HCT116 (cell line): ENCODE measurements around the gene MS4A8. TPM values are rescaled to one million over a fixed set of nuclear protein-coding genes. Genes with fewer than 3 reads are reported as not detected.

Experiments
- ATAC-seq: fragments of 200-7000 bp; cut with Tn5 transposase; 2 replicates; pipeline ENCODE4 v1.9.1; 2020; ENCODE audit warnings: mild to moderate bottlenecking, moderate library complexity
- BruUV-seq: library from RNA; stranded (reverse); fragments of 400-500 nt; replicated peaks from 2 replicates; lab custom pipeline; 2021; lab: Mats Ljungman, UMichigan
- CTCF ChIA-PET: fragments of 300-600 bp; sonication (Branson Sonifier 250); formaldehyde crosslinking; loops from one replicate; lab custom pipeline; 2021; ENCODE audit warnings: antibody characterized with exemption; lab: Charles Lee
- POLR2A ChIA-PET: fragments of 300-600, 350-600 bp; sonication (Branson Sonifier 250); formaldehyde crosslinking; loops from one replicate; lab custom pipeline; 2021; ENCODE audit warnings: antibody characterized with exemption; lab: Charles Lee
- RAD21 ChIA-PET, 2 experiments: fragments of 300-600 bp; sonication (Branson Sonifier 250); formaldehyde crosslinking; loops; one replicate each; lab custom pipeline; 2023; ENCODE audit warnings: low total read pairs in 2 of 2; ENCODE audit not compliant: uncharacterized antibody in 2 of 2, unreplicated experiment in 2 of 2, low non-redundant PET in 1 of 2; lab: Charles Lee
- DNase-seq: peaks from one replicate; pipeline ENCODE4 v3.0.0-alpha.2; 2010; ENCODE audit warnings: low read depth, low spot score
- H2AFZ ChIP-seq: fragments of 200-600 bp; shearing (Covaris generic), sonication (generic); 2 replicates; pipeline ENCODE4 v1.6.1; 2017; ENCODE audit warnings: low read depth, mixed run types, mixed read lengths, antibody characterized with exemption, low read length; ENCODE audit not compliant: poor library complexity, severe bottlenecking
- H3K27ac ChIP-seq: 2 replicates; pipeline ENCODE4 v1.5.1; 2012; ENCODE audit warnings: low read depth, low read length
- H3K27me3 ChIP-seq: fragments of 200-600 bp; sonication (generic); 2 replicates; pipeline ENCODE4 v1.6.1; 2016; ENCODE audit warnings: mixed run types, low read length, mixed read lengths; ENCODE audit not compliant: insufficient read depth
- H3K36me3 ChIP-seq, 2 experiments: fragments of 200-500 bp in 1 of 2; fragments of 200-600 bp in 1 of 2; sonication (Bioruptor generic) in 1 of 2; sonication (generic) in 1 of 2; 2 replicates each; pipeline versions ENCODE4 v1.5.1 to v1.6.1; 2014 to 2016; ENCODE audit warnings: low read length in 2 of 2, inconsistent platforms in 1 of 2, mixed read lengths in 1 of 2, mixed run types in 1 of 2; ENCODE audit not compliant: insufficient read depth in 2 of 2, control insufficient read depth in 1 of 2
- H3K4me1 ChIP-seq, 2 experiments: fragments of 200-600 bp in 1 of 2; sonication (generic) in 1 of 2; 2 replicates each; pipeline versions ENCODE4 v1.5.1 to v1.6.1; 2012 to 2017; ENCODE audit warnings: low read length in 2 of 2, inconsistent platforms in 1 of 2, mild to moderate bottlenecking in 1 of 2, mixed read lengths in 1 of 2, mixed run types in 1 of 2, moderate library complexity in 1 of 2; ENCODE audit not compliant: insufficient read depth in 2 of 2, control insufficient read depth in 1 of 2
- H3K4me2 ChIP-seq: fragments of 200-600 bp; sonication (generic); 2 replicates; pipeline ENCODE4 v1.6.1; 2017; ENCODE audit warnings: mixed run types, low read length, mixed read lengths
- H3K4me3 ChIP-seq, 2 experiments: fragments of 200-600 bp in 1 of 2; sonication (generic) in 1 of 2; replicated peaks in 1 of 2; 2 replicates each; pipeline ENCODE4 v1.5.1; 2011 to 2016; ENCODE audit warnings: low read length in 2 of 2, control low read depth in 1 of 2, low read depth in 1 of 2, mild to moderate bottlenecking in 1 of 2, mixed read lengths in 1 of 2, mixed run types in 1 of 2
- H3K79me2 ChIP-seq: fragments of 200-600 bp; sonication (generic); 2 replicates; pipeline ENCODE4 v1.6.1; 2017; ENCODE audit warnings: mild to moderate bottlenecking, mixed run types, low read length, moderate library complexity, mixed read lengths; ENCODE audit not compliant: insufficient read depth
- H3K9ac ChIP-seq: fragments of 200-600 bp; sonication (generic); 2 replicates; pipeline ENCODE4 v1.6.1; 2016; ENCODE audit warnings: low read length, mixed read lengths
- H3K9me2 ChIP-seq: fragments of 200-600 bp; sonication (generic), shearing (Covaris generic); 2 replicates; pipeline ENCODE4 v1.6.1; 2017; ENCODE audit warnings: mixed run types, mild to moderate bottlenecking, moderate library complexity; ENCODE audit not compliant: insufficient read depth
- H3K9me3 ChIP-seq, 2 experiments: fragments of 200-500 bp in 1 of 2; fragments of 200-600 bp in 1 of 2; sonication (Bioruptor generic) in 1 of 2; sonication (generic) in 1 of 2; 2 replicates each; pipeline ENCODE4 v1.6.1; 2014 to 2017; ENCODE audit warnings: low read length in 2 of 2, mixed read lengths in 2 of 2, inconsistent platforms in 1 of 2, low read depth in 1 of 2, mild to moderate bottlenecking in 1 of 2, mixed run types in 1 of 2, moderate library complexity in 1 of 2; ENCODE audit not compliant: control insufficient read depth in 1 of 2, insufficient read depth in 1 of 2
- H4K20me1 ChIP-seq: fragments of 200-600 bp; sonication (generic), shearing (Covaris generic); 2 replicates; pipeline ENCODE4 v1.6.1; 2017; ENCODE audit warnings: mixed run types, mild to moderate bottlenecking, moderate library complexity; ENCODE audit not compliant: insufficient read depth
- ATF3 ChIP-seq: IDR thresholded peaks from 2 replicates; pipeline ENCODE4 v1.6.1; 2012
- CBX3 ChIP-seq: IDR thresholded peaks from 2 replicates; pipeline ENCODE4 v1.6.1; 2012; ENCODE audit warnings: low read depth
- CEBPB ChIP-seq: IDR thresholded peaks from 2 replicates; pipeline ENCODE4 v1.6.1; 2012; ENCODE audit warnings: low read depth
- CTCF ChIP-seq, 3 experiments: fragments of 200-600 bp in 1 of 3; sonication (generic) in 1 of 3; IDR thresholded peaks in 2 of 3; conservative IDR thresholded peaks in 1 of 3; 2 replicates each; pipeline ENCODE4 v1.5.1; 2012 to 2017; ENCODE audit warnings: low read depth in 2 of 3, low read length in 2 of 3, antibody characterized with exemption in 1 of 3, borderline replicate concordance in 1 of 3, control low read depth in 1 of 3, mild to moderate bottlenecking in 1 of 3, mixed read lengths in 1 of 3, mixed run types in 1 of 3, moderate library complexity in 1 of 3; ENCODE audit not compliant: insufficient read depth in 1 of 3
- EGR1 ChIP-seq: IDR thresholded peaks from 2 replicates; pipeline ENCODE4 v1.6.1; 2012; ENCODE audit warnings: low read depth
- EZH2 ChIP-seq: fragments of 200-600 bp; sonication (generic); IDR thresholded peaks from 2 replicates; pipeline ENCODE4 v1.6.1; 2017; ENCODE audit warnings: antibody characterized with exemption, mixed run types
- EZH2phosphoT487 ChIP-seq: fragments of 200-600 bp; IDR thresholded peaks from 2 replicates; pipeline ENCODE4 v1.6.1; 2018; ENCODE audit warnings: antibody characterized with exemption, borderline replicate concordance
- MAX ChIP-seq: IDR thresholded peaks from 2 replicates; pipeline ENCODE4 v1.6.1; 2012
- POLR2A ChIP-seq: IDR thresholded peaks from 2 replicates; pipeline ENCODE4 v1.7.0; 2011; ENCODE audit warnings: borderline replicate concordance; ENCODE audit not compliant: insufficient read depth, insufficient read length; ENCODE audit errors: extremely low read depth
- POLR2AphosphoS5 ChIP-seq: IDR thresholded peaks from 2 replicates; pipeline ENCODE4 v1.6.1; 2011; ENCODE audit warnings: mild to moderate bottlenecking, low read depth, low read length, moderate library complexity
- RAD21 ChIP-seq: IDR thresholded peaks from 2 replicates; pipeline ENCODE4 v1.6.1; 2012; ENCODE audit warnings: low read depth, mild to moderate bottlenecking
- REST ChIP-seq: IDR thresholded peaks from 2 replicates; pipeline ENCODE4 v1.6.1; 2012; ENCODE audit warnings: low read depth
- SIN3A ChIP-seq: IDR thresholded peaks from 2 replicates; pipeline ENCODE4 v1.6.1; 2012; ENCODE audit warnings: low read depth
- SP1 ChIP-seq: IDR thresholded peaks from 2 replicates; pipeline ENCODE4 v1.6.1; 2012; ENCODE audit warnings: low read depth
- SRF ChIP-seq: IDR thresholded peaks from 2 replicates; pipeline ENCODE4 v1.6.1; 2012; ENCODE audit warnings: low read depth
- TCF7L2 ChIP-seq: IDR thresholded peaks from 2 replicates; pipeline ENCODE4 v1.7.0; 2011; ENCODE audit warnings: borderline replicate concordance, inconsistent platforms; ENCODE audit not compliant: insufficient read depth, insufficient read length; ENCODE audit errors: extremely low read depth
- YY1 ChIP-seq: IDR thresholded peaks from 2 replicates; pipeline ENCODE4 v1.6.1; 2011; ENCODE audit warnings: low read length, low read depth, moderate library complexity, mild to moderate bottlenecking; ENCODE audit not compliant: insufficient replicate concordance; ENCODE audit errors: extremely low read depth
- ZBTB33 ChIP-seq: IDR thresholded peaks from 2 replicates; pipeline ENCODE4 v1.6.1; 2011; ENCODE audit warnings: mild to moderate bottlenecking, low read length, moderate library complexity; ENCODE audit not compliant: insufficient replicate concordance; ENCODE audit errors: extremely low read depth
- ZFX ChIP-seq: fragments of 450-650 bp; IDR thresholded peaks from 2 replicates; pipeline ENCODE4 v1.6.1; 2017
- ZNF274 ChIP-seq: fragments of 200-500 bp; sonication (Bioruptor generic); IDR thresholded peaks from 2 replicates; pipeline ENCODE4 v1.6.1; 2014; ENCODE audit warnings: mild to moderate bottlenecking, low read depth, low read length, inconsistent platforms
- intact Hi-C: fragments of 100-400 bp; cut with micrococcal nuclease; formaldehyde crosslinking; loops from 2 replicates; pipeline ENCODE4 v1.10.0; 2022
- total RNA-seq: library from RNA; stranded (reverse); gene quantifications from one replicate; pipeline ENCODE4 v1.2.1, GENCODE V29; 2021; ENCODE audit not compliant: unreplicated experiment

Gene MS4A8
- total RNA-seq, 1 experiment from 2014 or later: 0.17 TPM

- DNase-seq: no peak
- intact Hi-C loops: no loop called here
- ATAC-seq: no peak
- H3K4me3 ChIP-seq: no peak overlapping the region
- ChIA-PET POLR2A (no interaction called here), RAD21 (no interaction called here), CTCF (no interaction called here)
- no peak for TF ChIP-seq CEBPB
- no peak for TF ChIP-seq TCF7L2
- TF ChIP-seq CTCF (IDR thresholded peaks at IDR 0.05 in 2 of 3, conservative IDR thresholded peaks at IDR 0.05 in 1 of 3; ENCODE audit: borderline replicate concordance in 1 of 3, insufficient read depth in 1 of 3, low read depth in 2 of 3, low read length in 2 of 3): no peak
- TF ChIP-seq EGR1: no peak
- no peak for TF ChIP-seq SIN3A
- no peak for TF ChIP-seq SRF
- no peak for TF ChIP-seq EZH2
- TF ChIP-seq POLR2AphosphoS5: no peak
- no peak for TF ChIP-seq ZNF274
- no peak for TF ChIP-seq REST
- no peak for TF ChIP-seq SP1
- no peak for TF ChIP-seq MAX
- no peak for TF ChIP-seq CBX3
- no peak for TF ChIP-seq RAD21
- TF ChIP-seq ATF3: no peak
- no peak for TF ChIP-seq POLR2A
- no peak for TF ChIP-seq ZBTB33
- TF ChIP-seq YY1: no peak
- TF ChIP-seq ZFX: no peak
- no peak for TF ChIP-seq EZH2phosphoT487
- peaks cover 16% of the 10 kb centered on the region; the same call in 1 of the 2 replicates for H3K27me3 ChIP-seq
- no peaks in the 10 kb centered on the region for H3K36me3 ChIP-seq
- no peaks in the 10 kb centered on the region for H4K20me1 ChIP-seq
- no peaks in the 10 kb centered on the region for H3K79me2 ChIP-seq
- no peak overlapping the region for H2AFZ ChIP-seq
- no peak overlapping the region for H3K27ac ChIP-seq
- H3K4me2 ChIP-seq: no peak overlapping the region
- H3K9me2 ChIP-seq: no peaks in the 10 kb centered on the region
- H3K4me1 ChIP-seq: no peaks in the 10 kb centered on the region
- H3K9ac ChIP-seq: no peak overlapping the region
- BruUV-seq: no TSS peak
- H3K9me3 ChIP-seq: no peaks in the 10 kb centered on the region
Observed at GRCh38 chr11:60748225-60748624, 48.8 kb downstream of the MS4A8 start.
